ENCODE data around the gene RABL2B. TPM values are rescaled to one million over a fixed set of nuclear protein-coding genes. Genes with fewer than 3 reads are reported as not detected.

Gene RABL2B
- total RNA-seq, 1 donor from 2014 or later, result 6.7 TPM

DNA sequence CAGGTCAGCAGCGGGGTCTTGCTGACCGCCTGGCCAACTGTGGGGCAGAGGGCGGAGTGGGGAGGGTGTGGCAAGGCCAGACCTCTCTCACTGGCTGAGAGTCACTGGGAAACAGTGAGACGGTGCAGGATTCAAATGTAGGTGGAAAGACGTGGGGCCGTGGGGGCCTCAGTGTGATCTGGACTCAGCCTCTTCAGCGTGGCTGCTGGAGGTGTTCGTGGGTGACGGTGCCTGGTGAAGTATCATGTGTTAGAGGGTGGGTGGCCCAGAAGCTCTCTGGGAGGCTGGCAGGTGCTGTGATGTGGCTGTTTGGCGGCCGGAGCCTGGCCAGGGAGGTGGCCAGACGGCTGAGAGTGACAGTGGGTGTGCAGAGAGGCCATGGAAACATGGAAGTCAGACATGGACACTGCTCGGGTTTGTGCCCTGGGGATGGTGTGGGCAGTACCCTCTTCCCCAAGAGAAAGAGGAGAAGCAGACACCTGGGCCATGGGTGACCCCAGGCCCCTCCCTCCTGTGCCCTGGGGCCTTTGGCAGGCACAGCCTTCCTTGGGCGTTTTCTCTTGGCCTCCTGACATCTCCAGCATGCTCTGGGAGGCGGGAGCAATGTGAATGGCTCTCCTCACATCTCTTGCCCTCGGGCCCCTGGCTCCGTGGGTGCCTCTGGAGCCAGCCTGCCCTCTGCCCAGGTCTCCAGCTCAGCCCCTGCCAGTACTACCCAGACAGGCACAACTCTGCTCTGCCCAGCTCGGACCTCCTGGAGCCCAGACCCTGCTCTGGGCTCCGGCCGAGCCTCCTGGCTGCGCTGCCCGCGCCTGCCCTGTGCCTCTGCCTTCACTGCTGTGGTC is 55.5 kb downstream of the RABL2B start:
- no peak for ATAC-seq
- intact Hi-C loops (cut with micrococcal nuclease), result no loop called here
- DNase-seq, result peak; percentile 18

DNA sequence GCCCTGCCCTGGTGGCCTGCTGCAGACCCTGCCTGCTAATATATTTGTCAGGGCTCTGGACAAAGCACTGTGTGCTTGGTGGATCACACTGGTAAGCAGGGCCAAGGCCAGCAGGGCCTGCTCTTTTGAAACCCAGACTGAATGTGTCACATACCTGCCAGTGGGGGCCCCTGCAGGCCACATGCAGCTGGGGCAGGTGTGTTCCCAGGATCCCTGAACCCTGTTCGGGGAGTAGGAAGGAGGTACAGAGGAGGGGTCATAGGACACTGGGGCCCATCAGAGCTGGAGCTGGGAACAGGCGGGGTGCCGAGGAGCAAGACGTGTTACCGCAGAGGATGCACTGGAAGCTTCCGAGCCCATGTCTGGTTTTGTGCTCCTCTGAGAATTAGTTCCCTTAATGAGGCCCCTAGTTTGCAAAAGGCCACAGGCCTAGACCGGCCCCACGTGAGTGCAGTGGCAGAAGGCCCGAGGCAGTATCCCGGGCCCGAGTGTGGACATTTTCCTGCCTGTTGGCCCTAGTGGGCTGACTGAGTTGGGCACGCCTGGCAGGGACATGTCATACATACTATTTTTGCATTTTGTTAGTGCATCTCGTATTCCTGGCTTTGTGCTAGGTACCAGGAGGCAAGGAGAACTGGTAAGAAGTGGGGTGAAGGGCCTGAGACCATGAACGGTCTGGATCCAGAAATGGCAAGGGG is 56.6 kb downstream of the RABL2B start:
- intact Hi-C loops (cut with micrococcal nuclease), result no loop called here
- ATAC-seq, result no peak
- DNase-seq, result peak; percentile 19

DNA sequence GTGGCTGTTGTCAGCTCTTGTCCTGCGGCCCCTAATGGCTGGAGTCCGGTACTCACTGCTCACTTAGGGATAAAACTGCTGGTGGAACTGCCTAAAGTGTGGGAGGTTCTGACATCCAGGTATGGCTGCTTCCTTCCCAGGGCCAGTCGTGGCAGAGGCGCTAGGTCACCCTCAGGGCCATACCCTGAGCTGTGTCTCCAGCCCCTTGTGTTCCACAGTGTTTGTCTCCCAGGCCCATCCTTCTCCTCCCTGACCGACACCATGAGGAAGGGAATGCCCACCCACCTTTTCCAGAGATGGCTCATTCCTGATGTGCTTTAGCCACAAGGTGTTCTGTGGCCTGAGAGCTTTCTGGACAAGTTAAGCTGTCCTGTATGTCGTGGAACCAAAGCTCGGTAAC is 57.8 kb downstream of the RABL2B start:
- peak; percentile 17 for DNase-seq
- ATAC-seq, result no peak
- intact Hi-C loops (cut with micrococcal nuclease), result no loop called here

DNA sequence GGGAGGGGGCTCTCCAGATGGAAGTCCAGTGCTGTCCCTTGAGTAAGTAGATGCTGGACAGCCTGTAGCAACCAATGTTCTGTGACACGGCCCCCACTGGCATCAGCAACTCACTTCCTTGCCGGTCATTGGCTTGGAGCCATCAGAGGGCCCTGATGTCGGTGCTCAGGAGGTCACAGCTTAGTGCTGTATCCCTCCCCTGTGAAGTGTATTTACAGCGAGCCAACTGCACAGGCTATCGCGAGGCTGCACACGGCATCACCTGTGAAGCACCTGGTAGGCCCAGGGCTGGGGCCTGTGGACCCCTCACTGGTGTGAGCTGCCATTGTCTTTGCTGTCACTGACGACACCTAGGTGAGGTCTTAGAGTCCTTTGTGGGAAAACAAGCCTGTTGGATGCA is 58.8 kb downstream of the RABL2B start:
- intact Hi-C loops (cut with micrococcal nuclease), result no loop called here
- DNase-seq (no peak), ATAC-seq (no peak)

DNA sequence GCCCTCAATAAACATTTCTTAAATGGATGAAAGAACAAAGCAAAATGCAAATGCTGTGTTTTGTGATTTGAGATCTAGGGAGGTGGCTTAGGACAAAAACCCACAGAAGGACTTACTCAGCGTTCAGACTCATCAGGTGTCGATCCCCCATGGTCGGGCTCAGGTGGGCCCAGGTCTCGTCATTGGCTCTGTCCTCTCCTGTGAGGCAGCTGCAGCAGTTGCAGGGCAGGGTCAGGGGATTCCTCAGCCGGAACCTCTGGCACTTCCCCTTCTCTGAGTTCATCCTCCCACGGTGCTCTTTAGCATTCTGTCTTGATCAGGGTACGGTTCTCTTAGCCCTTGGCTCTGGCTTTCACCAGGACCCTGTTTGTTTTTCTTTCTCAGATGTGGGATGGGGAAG is 59.4 kb downstream of the RABL2B start:
- DNase-seq (no peak), ATAC-seq (no peak)
- intact Hi-C loops (cut with micrococcal nuclease), result no loop called here

DNA sequence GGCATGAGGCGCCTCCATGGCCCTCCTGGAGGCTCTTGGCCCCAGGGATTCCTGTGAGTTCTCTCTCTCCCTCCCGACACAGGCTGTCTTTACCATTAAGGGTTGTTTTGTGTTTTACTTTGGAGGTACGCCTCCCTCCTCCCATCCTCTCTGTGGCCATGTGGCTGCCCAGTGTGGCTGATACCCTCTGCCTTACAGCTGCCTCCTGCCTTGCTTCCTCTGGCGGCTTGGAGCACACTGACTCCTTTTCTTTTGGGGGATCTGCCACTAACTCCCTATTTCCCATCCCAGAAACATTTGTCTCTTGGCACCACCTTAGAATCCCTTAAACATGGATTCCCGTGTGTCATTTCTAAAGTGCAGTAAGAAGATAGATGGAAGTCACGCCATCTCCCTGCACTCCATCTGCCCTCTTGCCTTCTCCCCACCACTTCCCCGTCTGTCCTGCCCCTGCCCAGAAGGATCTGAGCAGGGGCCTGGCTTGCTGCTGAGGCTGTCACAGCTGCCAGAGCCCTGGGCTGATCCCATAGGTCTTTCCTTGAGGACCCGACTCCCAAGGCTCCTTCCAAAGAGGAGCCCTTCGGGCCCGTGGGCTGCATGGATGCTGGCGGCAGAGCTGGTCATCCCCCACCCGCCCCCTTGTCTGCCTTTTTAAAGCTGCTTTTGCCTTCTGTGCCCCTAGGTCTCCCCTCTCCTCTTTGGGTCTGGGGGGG is 60.6 kb downstream of the RABL2B start:
- DNase-seq (no peak), ATAC-seq (no peak)
- intact Hi-C loops (cut with micrococcal nuclease), result no loop called here

DNA sequence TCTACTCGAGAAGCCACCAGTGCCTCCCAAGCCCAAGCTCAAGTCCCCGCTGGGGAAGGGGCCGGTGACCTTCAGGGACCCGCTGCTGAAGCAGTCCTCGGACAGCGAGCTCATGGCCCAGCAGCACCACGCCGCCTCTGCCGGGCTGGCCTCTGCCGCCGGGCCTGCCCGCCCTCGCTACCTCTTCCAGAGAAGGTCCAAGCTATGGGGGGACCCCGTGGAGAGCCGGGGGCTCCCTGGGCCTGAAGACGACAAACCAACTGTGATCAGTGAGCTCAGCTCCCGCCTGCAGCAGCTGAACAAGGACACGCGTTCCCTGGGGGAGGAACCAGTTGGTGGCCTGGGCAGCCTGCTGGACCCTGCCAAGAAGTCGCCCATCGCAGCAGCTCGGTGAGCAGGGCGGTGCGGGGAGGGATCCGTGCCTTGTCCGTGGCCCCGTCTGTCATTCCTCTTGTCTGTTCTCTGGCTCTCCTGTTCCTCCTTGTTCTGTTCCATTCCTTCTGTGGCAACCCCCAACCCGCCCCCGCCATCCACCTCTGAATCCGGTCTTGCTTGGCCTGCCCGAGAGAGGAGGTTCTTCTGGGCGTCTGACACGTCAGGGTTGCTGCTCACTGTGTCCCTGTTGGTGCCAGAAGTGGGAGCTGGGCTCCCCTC is 61.3 kb downstream of the RABL2B start:
- DNase-seq, result no peak
- no peak for ATAC-seq
- intact Hi-C loops (cut with micrococcal nuclease), result no loop called here

DNA sequence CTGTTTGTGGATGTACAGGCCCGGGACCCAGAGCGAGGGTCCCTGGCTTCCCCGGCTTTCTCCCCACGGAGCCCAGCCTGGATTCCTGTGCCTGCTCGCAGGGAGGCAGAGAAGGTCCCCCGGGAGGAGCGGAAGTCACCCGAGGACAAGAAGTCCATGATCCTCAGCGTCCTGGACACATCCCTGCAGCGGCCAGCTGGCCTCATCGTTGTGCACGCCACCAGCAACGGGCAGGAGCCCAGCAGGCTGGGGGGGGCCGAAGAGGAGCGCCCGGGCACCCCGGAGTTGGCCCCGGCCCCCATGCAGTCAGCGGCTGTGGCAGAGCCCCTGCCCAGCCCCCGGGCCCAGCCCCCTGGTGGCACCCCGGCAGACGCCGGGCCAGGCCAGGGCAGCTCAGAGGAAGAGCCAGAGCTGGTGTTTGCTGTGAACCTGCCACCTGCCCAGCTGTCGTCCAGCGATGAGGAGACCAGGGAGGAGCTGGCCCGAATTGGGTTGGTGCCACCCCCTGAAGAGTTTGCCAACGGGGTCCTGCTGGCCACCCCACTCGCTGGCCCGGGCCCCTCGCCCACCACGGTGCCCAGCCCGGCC is 62.1 kb downstream of the RABL2B start:
- DNase-seq, result no peak
- ATAC-seq, result peak; percentile 6
- intact Hi-C loops (cut with micrococcal nuclease), result no loop called here

DNA sequence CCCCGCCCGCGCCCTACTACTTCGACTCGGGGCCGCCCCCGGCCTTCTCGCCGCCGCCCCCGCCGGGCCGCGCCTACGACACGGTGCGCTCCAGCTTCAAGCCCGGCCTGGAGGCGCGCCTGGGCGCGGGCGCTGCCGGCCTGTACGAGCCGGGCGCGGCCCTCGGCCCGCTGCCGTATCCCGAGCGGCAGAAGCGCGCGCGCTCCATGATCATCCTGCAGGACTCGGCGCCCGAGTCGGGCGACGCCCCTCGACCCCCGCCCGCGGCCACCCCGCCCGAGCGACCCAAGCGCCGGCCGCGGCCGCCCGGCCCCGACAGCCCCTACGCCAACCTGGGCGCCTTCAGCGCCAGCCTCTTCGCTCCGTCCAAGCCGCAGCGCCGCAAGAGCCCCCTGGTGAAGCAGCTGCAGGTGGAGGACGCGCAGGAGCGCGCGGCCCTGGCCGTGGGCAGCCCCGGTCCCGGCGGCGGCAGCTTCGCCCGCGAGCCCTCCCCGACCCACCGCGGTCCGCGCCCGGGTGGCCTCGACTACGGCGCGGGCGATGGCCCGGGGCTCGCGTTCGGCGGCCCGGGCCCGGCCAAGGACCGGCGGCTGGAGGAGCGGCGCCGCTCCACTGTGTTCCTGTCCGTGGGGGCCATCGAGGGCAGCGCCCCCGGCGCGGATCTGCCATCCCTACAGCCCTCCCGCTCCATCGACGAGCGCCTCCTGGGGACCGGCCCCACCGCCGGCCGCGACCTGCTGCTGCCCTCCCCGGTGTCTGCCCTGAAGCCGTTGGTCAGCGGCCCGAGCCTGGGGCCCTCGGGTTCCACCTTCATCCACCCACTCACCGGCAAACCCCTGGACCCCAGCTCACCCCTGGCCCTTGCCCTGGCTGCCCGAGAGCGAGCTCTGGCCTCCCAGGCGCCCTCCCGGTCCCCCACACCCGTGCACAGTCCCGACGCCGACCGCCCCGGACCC is 62.9 kb downstream of the RABL2B start:
- intact Hi-C loops (cut with micrococcal nuclease), result no loop called here
- ATAC-seq, result no peak
- no peak for DNase-seq

DNA sequence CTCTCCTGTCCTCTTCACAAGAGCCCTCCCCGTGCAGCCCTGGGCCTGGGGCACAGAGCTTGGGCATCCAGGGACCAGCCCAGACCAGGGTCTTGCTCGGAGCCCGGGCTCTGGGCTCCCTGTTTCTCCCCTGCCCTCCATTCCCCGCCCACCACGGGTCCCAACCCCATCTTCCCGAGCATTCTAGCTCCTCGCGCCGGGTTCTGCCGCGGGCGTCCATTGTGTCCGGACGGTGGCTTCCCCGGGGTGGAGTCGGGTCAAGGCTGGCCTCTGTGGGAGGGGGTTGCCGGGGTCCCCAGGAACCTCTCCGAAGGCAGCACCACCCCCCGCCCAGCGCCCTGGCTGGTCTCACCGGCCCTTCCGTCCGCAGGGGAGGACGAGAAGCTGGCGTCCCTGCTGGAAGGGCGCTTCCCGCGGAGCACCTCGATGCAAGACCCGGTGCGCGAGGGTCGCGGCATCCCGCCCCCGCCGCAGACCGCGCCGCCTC is 63.6 kb downstream of the RABL2B start:
- no peak for DNase-seq
- ATAC-seq, result no peak
- intact Hi-C loops (cut with micrococcal nuclease), result no loop called here

DNA sequence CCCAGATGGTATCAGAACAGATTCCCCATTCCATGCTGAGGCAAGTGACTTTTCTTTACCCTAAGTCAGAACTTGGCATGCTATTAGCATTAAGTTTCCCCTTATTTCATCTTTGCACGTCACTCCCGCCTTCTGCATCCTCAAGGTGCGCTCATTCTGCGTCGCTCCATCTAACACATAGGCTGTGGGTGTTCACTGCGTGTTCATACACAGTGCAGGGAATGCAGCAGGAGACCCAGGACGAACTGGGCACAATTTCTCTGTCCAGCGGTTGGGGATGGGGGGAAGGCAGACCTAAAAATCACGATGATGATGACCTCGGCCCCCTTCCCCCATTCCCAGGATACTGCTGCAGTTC is 65.1 kb downstream of the RABL2B start:
- no peak for ATAC-seq
- intact Hi-C loops (cut with micrococcal nuclease), result no loop called here
- DNase-seq, result no peak

DNA sequence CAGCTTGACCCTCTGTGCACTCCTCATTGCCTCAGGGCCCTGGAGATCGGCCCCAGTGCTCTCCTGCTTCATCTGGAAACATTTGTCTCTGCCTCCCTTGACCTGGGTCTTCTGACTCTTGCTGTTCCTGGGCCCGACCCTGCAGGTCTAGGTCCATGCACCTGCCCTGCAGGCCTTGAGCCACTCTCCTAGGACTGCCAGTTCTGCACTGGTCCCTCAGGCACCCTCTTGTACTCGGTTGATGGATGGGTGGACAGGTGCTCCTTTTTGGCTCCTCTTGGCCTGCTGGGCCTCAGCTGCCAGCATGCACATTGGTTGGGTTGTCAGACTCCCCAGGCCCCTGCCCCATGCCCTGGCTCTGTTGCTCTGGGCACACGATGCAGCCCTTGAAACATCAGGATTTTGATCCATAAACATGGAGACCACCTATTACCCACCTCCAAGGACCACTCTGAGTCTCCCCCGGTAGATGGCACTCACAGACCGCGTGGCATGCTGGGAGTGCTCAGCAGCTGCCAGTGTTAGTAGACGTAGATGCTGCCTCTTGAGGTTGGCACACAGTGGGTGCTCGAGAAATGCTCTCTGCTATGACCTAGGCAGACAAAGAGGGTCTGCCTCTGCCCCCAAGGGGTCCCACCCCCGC is 65.6 kb downstream of the RABL2B start:
- intact Hi-C loops (cut with micrococcal nuclease), result no loop called here
- DNase-seq (no peak), ATAC-seq (no peak)

Other genes with a start within 250 kb of the RABL2B start
- not detected for gene KLHDC7B, start 237.7 kb downstream of the RABL2B start, total RNA-seq
- not detected for gene SYCE3, start 220.7 kb downstream of the RABL2B start, total RNA-seq
- gene CPT1B, start 205.2 kb downstream of the RABL2B start, total RNA-seq, result 458 TPM
- 42.7 TPM for gene CHKB, start 200.8 kb downstream of the RABL2B start, total RNA-seq
- gene MAPK8IP2, start 182.8 kb downstream of the RABL2B start, total RNA-seq, result 0.57 TPM
- gene ARSA, start 155.5 kb downstream of the RABL2B start, total RNA-seq, result 22.2 TPM
- 22.9 TPM for gene SHANK3, start 110.8 kb downstream of the RABL2B start, total RNA-seq
- gene ACR, start 45.4 kb downstream of the RABL2B start, total RNA-seq, result not detected

All from left ventricle myocardium superior (tissue), 1 donor.